Measurements from ENCODE around the gene CA6.

The CA6 gene

DNA sequence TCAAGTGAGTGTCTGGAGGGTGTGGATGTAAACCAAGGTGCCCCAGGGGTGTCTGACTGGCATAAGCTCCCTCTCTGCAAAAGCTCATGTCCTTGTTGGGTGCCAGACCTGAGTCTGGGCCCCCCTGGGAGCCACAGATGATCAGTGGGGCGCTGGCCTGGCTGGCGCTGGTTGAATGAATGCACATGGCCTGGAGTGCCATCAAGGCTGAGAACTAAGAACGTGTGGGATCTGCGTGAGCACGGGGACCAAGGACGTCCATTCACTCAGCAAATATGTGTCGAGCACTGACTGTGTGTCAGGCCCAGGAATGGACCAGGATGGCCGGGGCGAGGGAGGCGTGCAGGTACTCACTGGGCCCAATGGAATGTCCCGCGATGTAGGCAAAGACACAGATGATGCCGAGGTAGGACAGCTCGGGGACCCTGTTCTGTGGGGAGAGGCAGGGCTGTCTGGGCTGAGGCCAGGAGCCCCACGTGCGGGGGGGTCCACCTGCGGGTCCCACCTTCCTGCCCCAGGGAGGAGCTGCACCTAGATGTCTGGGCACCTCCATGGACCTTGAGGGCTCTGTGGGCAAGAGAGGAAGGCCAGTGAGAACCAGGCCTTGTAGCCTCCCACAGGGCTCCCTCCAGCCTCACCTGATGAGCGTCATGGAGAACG is 61.4 kb downstream of the CA6 start:
- TF ChIP-seq, protein P1, sequence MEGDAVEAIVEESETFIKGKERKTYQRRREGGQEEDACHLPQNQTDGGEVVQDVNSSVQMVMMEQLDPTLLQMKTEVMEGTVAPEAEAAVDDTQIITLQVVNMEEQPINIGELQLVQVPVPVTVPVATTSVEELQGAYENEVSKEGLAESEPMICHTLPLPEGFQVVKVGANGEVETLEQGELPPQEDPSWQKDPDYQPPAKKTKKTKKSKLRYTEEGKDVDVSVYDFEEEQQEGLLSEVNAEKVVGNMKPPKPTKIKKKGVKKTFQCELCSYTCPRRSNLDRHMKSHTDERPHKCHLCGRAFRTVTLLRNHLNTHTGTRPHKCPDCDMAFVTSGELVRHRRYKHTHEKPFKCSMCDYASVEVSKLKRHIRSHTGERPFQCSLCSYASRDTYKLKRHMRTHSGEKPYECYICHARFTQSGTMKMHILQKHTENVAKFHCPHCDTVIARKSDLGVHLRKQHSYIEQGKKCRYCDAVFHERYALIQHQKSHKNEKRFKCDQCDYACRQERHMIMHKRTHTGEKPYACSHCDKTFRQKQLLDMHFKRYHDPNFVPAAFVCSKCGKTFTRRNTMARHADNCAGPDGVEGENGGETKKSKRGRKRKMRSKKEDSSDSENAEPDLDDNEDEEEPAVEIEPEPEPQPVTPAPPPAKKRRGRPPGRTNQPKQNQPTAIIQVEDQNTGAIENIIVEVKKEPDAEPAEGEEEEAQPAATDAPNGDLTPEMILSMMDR (conservative IDR thresholded peaks at IDR 0.05; ENCODE audit: control insufficient read depth, insufficient read depth, low read depth, low read length) = no peak
- no peak for DNase-seq (ENCODE audit: low read depth)
- H3K4me3 ChIP-seq (ENCODE audit: control insufficient read depth, low read depth, low read length) = no peak overlapping the region

DNA sequence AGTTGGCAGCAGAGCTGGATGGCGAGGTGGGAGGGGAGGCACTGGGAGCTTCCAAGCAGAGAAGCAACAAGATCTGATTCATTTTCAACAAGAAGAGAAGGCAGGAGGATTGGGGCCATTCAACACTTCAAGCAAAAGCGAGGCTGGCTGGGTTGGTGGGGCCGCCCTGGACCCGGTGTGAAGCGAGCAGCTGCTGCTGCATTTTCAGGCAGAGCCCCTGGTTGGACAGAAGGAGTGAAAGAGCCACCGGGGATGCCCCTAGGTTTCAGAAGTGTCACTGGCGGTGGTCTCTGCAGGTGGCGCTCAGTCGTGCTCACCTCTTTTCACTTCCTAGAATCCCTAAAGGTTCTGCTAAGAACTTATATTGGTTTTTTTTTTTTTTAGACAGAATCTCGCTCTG is 62.6 kb downstream of the CA6 start:
- TF ChIP-seq, protein P1 (conservative IDR thresholded peaks at IDR 0.05; ENCODE audit: control insufficient read depth, insufficient read depth, low read depth, low read length) = no peak
- no peak overlapping the region for H3K4me3 ChIP-seq (ENCODE audit: control insufficient read depth, low read depth, low read length)
- DNase-seq (ENCODE audit: low read depth) = no peak

DNA sequence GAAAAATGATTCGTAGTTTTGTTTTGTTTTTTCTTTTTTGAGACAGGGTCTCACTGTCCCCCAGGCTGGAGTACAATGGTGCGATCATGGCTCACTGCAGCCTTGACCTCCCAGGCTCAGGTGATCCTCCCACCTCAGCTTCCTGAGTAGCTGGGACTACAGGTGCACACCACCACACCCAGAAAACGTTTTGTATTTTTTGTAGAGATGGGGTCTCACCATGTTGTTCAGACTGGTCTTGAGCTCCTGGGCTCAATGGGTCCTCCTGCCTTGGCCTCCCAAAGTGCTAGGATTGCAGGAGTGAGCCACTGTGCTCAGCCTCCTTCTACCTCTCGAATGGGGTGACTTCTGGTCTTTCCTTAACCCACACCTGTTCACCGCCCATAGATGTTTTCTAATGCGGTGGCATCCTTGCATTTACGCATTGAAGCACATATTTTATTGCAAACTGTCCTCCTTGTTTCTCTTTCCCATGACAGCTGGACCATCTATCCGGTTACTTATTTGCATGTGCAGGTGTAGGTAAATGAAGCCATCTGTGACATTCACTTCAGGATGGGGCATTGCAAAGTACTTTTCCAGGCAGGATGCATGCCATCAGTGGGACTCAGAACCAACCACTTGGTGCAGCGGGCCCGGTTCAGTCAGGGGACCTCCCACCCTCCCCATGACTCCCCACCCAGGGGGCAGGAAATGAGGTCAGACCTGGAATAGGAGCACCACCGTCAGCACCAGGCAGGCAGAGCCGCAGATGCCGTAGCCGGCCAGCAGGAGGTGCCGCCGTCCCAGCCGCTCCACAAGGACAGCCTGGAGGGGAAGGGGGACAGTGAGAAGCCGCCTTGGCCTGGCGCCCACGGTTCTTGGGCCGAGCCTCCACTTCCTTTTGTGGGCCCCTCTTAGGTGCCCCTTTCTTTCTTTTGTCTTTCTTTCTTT is 64.0 kb downstream of the CA6 start:
- peak; percentile 35 for DNase-seq (ENCODE audit: low read depth)
- H3K4me3 ChIP-seq (ENCODE audit: control insufficient read depth, low read depth, low read length) = no peak overlapping the region
- TF ChIP-seq, protein P1 (conservative IDR thresholded peaks at IDR 0.05; ENCODE audit: control insufficient read depth, insufficient read depth, low read depth, low read length) = peak; percentile 59

DNA sequence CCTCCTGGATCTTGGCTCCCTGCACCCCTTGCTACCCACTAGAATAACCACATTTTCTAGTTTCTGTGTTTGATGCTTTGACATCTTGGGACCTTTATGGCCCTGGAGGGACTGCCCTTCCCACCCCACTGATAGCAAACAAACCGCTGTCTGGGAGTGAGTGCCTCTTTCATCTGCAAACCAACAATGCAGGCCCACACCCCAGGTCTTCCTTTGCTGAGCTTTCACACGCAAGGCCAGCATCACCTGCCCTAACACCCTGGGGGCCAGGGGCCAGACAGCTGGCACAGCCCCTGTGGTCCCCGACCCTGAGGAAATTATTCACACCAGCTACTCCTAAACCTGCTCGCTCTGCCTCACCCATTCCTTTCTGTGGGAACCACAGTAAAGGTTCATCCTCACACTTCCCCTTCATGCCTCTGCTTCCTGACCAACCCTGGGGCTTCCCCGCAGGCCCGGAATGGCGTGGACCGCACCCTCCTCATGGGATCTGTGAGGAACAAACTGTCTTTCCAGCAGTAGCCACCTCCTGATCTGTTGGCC is 65.2 kb downstream of the CA6 start:
- H3K4me3 ChIP-seq (ENCODE audit: control insufficient read depth, low read depth, low read length) = no peak overlapping the region
- TF ChIP-seq, protein P1 (conservative IDR thresholded peaks at IDR 0.05; ENCODE audit: control insufficient read depth, insufficient read depth, low read depth, low read length) = no peak
- DNase-seq (ENCODE audit: low read depth) = no peak

DNA sequence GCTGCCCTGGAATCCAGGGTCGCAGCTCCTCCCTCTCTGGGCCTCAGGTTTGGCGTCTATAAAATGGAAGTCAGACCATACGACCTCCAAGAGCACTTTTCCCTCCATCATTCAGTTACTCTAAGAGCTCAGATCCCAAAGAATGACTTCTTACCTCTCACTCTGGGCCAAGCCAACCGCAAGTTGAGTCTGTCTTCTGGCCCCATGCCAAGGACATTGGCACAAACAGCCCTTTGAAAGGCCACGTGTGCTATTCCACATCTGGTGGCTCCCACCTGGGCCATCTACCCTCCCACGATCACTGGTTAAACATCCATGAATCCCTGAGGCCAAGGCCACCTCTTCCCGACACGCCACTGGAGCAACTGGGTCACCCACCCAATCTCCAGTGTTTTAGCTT is 68.2 kb downstream of the CA6 start:
- peak; percentile 16 for DNase-seq (ENCODE audit: low read depth)
- no peak overlapping the region for H3K4me3 ChIP-seq (ENCODE audit: control insufficient read depth, low read depth, low read length)
- TF ChIP-seq, protein P1 (conservative IDR thresholded peaks at IDR 0.05; ENCODE audit: control insufficient read depth, insufficient read depth, low read depth, low read length) = no peak

DNA sequence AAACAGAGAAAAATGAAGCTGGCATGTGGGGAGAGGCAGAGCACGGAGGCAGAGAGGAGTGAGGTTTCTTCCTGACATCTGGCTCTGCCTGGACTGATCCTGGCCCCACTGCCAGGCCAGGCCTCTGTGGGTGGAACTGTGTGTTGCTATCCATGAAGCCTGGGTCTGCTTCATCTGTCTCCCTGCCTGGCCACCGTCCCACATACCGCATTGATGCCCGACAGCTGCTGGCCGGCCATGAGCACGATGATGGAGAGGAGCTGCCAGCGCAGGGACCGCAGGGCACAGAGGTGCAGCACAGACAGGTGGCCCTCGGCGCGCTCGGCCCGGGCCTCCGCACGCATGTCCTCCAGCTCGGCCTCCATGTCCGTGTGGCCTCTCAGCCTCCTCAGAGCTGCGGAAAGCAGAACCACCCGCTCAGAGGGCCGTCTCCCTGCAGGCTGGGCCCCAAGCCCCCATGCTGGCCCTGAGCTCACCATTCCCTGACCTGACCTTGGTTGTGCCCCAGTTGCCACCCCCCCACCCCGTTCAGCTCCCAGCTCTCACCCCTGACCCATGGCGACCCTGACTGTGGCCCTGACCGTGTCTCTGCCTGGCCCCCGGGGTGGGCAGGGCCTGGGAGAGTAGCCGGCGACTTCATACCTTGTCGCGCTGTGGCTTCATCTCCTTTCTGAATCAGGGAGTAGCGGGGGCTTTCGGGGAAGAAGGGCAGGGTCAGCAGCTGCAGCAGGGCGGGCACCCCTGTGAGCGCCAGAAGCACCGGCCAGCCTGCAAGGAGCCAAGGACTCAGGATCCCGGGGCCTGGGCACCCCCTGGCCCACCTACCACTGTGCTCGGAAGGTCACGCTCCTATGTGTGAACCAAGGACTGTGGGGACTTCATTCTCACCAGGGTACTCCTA is 69.1 kb downstream of the CA6 start:
- H3K4me3 ChIP-seq (ENCODE audit: control insufficient read depth, low read depth, low read length) = no peak overlapping the region
- no peak for DNase-seq (ENCODE audit: low read depth)
- TF ChIP-seq, protein P1 (conservative IDR thresholded peaks at IDR 0.05; ENCODE audit: control insufficient read depth, insufficient read depth, low read depth, low read length) = no peak
